ENCODE measurements around the gene CDH8.

DNA sequence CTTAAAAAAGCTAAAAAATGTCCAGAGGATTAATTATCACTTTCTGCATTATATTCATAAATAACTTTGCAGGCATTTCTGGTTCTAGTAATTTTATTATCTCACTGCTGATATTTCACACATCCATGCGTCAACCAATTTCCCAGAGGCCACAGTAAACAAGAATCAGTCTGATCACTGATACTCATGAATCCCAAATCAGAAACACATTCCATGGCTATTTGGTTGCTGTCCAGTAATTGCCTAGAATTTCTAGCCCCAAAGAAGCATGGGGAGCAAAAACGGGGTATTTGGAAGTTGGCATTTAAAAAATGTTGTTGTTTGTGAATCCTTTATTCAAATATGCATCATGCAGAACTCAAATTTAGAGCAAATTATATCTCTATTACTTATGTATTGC is 244.8 kb downstream of the CDH8 start:
- TF ChIP-seq, protein P1, sequence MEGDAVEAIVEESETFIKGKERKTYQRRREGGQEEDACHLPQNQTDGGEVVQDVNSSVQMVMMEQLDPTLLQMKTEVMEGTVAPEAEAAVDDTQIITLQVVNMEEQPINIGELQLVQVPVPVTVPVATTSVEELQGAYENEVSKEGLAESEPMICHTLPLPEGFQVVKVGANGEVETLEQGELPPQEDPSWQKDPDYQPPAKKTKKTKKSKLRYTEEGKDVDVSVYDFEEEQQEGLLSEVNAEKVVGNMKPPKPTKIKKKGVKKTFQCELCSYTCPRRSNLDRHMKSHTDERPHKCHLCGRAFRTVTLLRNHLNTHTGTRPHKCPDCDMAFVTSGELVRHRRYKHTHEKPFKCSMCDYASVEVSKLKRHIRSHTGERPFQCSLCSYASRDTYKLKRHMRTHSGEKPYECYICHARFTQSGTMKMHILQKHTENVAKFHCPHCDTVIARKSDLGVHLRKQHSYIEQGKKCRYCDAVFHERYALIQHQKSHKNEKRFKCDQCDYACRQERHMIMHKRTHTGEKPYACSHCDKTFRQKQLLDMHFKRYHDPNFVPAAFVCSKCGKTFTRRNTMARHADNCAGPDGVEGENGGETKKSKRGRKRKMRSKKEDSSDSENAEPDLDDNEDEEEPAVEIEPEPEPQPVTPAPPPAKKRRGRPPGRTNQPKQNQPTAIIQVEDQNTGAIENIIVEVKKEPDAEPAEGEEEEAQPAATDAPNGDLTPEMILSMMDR (IDR thresholded peaks at IDR 0.05): no peak
- no peak for TF ChIP-seq POLR2A (IDR thresholded peaks at IDR 0.05)

All from thyroid gland (tissue), 4 donors.